Measurements from ENCODE around the gene SAMD3. TPM values are rescaled to one million over a fixed set of nuclear protein-coding genes. Genes with fewer than 3 reads are reported as not detected.
"Not testable (repeated sequence)": the region's sequence is repeated elsewhere in the genome, so short reads cannot be mapped to it uniquely, and the experiment has no call there.

The SAMD3 gene
- polyA plus RNA-seq, 1 donor from 2014 or later = 7.1 TPM

DNA sequence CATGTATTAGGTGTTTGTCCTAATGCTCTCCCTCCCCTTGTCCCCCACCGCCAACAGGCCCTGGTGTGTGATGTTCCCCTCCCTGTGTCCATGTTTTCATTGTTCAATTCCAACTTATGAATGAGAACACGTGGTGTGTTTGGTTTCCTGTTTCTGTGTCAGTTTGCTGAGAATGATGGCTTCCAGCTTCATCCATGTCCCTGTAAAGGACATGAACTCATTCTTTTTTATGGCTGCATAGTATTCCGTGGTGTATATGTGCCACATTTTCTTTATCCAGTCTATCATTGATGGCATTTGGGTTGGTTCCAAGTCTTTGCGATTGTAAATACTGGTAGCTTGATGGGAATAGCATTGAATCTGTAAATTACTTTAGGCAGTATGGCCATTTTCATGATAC lies 52.6 kb downstream of the SAMD3 start:
- H3K4me1 Mint-ChIP-seq, H3K4me3 Mint-ChIP-seq, H3K9me3 Mint-ChIP-seq, H3K27me3 Mint-ChIP-seq, H3K36me3 Mint-ChIP-seq, H3K27ac Mint-ChIP-seq: not testable (repeated sequence)

DNA sequence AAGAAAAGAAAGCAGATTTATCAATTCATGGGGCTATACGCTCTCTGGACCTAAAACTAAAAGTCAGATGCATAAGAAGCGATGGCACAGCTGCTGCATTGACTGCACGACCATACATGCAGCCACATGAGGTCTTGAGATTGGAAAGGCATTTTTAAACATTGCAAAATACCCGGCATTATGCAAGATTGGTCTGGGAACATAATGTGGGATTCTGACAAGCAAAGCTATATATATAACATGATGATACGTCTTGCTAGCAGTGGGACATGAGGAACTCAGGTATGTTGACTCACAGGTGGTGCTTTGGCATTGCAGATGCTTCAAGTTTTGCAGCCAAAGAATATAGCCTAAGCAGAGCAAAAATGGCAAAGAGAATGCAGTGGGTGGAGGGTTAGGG lies 55.1 kb downstream of the SAMD3 start:
- Mint-ChIP-seq H3K27ac (no peak overlapping the region), H3K4me3 (no peak overlapping the region), H3K27me3 (no peaks in the 10 kb centered on the region), H3K4me1 (peaks cover 0 to 2% (median 0%) of the 10 kb centered on the region in 3 donors), H3K9me3 (peaks cover 2 to 5% (median 4%) of the 10 kb centered on the region in 3 donors), H3K36me3 (no peaks in the 10 kb centered on the region)

DNA sequence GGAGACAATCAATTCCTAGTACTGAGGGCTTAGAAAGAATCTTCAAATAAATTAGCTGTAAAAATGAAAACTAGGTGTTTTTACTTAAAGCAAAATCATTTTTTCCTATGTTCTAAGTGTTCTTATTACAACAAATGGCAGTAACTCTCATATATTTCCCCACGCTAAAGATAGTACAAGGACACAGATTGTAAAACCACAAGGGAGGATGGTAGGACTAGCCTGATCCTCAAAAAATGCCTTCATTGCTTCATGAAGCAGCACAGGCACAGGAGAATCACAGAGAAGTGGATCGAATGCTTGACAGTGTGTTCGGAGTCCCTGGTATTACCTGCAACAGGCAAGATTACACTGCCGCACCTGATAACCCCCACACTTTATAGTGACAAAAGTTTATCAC lies 58.5 kb downstream of the SAMD3 start:
- Mint-ChIP-seq H3K9me3 (peaks cover 0 to 8% (median 2%) of the 10 kb centered on the region in 3 donors), H3K4me1 (peaks cover 0 to 7% (median 0%) of the 10 kb centered on the region in 3 donors), H3K27me3 (no peaks in the 10 kb centered on the region), H3K36me3 (no peaks in the 10 kb centered on the region), H3K27ac (peak overlapping the region in 1 of 3 donors; percentile 32), H3K4me3 (no peak overlapping the region)

DNA sequence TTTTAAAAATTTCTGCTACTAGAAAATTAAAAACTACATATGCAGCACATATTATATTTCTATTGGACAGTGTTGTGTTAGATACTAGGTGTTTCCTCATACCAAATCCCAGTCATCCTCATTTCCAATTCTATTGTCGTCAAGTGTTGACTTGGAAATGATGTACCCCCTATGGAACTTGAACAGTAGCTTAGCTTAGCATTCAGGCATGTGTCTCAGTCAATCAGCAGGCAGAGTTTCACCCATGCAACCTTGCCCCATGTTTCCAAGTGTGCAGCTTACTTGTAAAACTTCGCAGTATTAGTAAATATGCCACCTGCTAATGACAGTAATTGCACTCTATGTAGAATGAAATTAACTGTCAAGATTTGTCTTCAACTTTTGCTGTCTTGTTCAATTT lies 59.5 kb downstream of the SAMD3 start:
- Mint-ChIP-seq H3K9me3 (peaks cover 0 to 12% (median 2%) of the 10 kb centered on the region in 3 donors), H3K36me3 (peaks cover 2% of the 10 kb centered on the region), H3K27me3 (no peaks in the 10 kb centered on the region), H3K4me3 (no peak overlapping the region), H3K4me1 (peaks cover 0 to 6% (median 0%) of the 10 kb centered on the region in 3 donors), H3K27ac (no peak overlapping the region)

- no peak overlapping the region for H3K27ac Mint-ChIP-seq
These were observed 60.3 kb downstream of the SAMD3 start for GRCh38 chr6:130162421-130162820.

DNA sequence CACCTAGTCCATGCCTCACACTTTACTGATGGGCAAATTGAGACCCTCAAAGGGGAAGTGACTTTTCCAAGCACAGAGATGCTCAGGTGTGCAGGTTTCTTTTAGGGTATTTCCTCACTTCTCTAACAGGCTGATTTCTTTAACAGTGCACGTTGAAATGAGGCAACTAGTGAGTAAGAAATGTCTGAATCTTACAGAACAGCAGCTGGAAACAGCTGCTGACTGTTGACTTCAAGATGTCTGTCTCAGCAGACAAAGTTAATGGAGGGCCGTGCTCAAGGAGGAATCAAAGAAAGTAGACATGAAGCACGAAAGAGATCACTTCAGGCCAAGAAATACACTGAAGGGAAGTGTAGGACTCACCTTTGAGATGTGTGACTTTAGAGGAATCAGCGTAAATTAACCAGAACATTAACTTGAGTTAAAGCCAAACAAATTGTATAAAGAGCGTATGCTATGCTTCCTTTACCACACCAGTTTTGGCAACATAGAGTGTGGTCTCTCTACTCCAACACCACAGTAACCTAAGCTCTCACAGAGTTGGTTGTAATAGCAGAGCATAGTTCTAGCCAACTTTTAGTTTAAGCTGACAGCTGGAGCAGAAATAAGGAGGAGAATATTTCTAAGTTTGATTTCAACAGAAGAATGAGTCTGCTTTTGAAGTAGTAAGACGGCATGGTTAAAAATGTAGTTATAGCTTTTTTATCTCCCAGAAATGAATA lies 60.9 kb downstream of the SAMD3 start:
- Mint-ChIP-seq H3K27ac (no peak overlapping the region), H3K4me1 (peaks cover 0 to 6% (median 0%) of the 10 kb centered on the region in 3 donors), H3K27me3 (no peaks in the 10 kb centered on the region), H3K4me3 (no peak overlapping the region), H3K36me3 (peaks cover 2% of the 10 kb centered on the region), H3K9me3 (peaks cover 0 to 16% (median 2%) of the 10 kb centered on the region in 3 donors)

More at GRCh38 chr6:130162421-130162820, 60.3 kb downstream of the SAMD3 start:
- Mint-ChIP-seq H3K4me1 (peaks cover 0 to 6% (median 0%) of the 10 kb centered on the region in 3 donors), H3K27me3 (no peaks in the 10 kb centered on the region), H3K4me3 (no peak overlapping the region), H3K36me3 (peaks cover 2% of the 10 kb centered on the region), H3K9me3 (peaks cover 0 to 16% (median 2%) of the 10 kb centered on the region in 3 donors)

- H3K36me3 Mint-ChIP-seq = peaks cover 4% of the 10 kb centered on the region
- H3K9me3 Mint-ChIP-seq = peaks cover 0 to 16% (median 0%) of the 10 kb centered on the region in 3 donors
- H3K4me1 Mint-ChIP-seq = peaks cover 0 to 6% (median 0%) of the 10 kb centered on the region in 3 donors
- no peak overlapping the region for H3K27ac Mint-ChIP-seq
- H3K4me3 Mint-ChIP-seq = no peak overlapping the region
- H3K27me3 Mint-ChIP-seq = no peaks in the 10 kb centered on the region
These were observed 62.8 kb downstream of the SAMD3 start for GRCh38 chr6:130159956-130160355.

DNA sequence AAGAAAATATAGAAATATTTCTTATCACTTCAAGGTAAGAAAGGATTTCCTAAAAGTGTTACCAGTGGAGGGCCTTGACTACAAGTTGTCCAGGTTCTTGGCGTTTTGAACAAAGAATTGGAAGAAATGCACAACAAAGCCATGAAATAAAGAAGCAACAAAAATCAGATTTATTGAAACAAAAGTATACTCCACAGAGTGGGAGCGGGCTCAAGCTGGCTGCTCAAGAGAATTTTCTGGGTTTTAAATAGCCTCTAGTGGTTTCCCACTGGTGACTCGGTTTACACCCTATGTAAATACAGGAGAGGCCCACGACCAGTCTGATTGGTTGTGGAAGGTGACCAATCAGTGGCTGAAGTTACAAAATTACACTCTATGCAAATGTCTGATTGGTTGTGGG lies 64.2 kb downstream of the SAMD3 start:
- no peak overlapping the region for H3K27ac Mint-ChIP-seq
- H3K36me3 Mint-ChIP-seq = peaks cover 4% of the 10 kb centered on the region
- H3K27me3 Mint-ChIP-seq = no peaks in the 10 kb centered on the region
- peaks cover 0 to 12% (median 0%) of the 10 kb centered on the region in 3 donors for H3K9me3 Mint-ChIP-seq
- H3K4me1 Mint-ChIP-seq = peaks cover 0 to 6% (median 0%) of the 10 kb centered on the region in 3 donors
- H3K4me3 Mint-ChIP-seq = peak overlapping the region in 1 of 4 donors; percentile 63

GRCh38 chr6:130158056-130158455 lies 64.7 kb downstream of the SAMD3 start:
- H3K27me3 Mint-ChIP-seq = no peaks in the 10 kb centered on the region
- H3K9me3 Mint-ChIP-seq = peaks cover 0 to 12% (median 0%) of the 10 kb centered on the region in 3 donors
- H3K36me3 Mint-ChIP-seq = peaks cover 4% of the 10 kb centered on the region
- H3K4me1 Mint-ChIP-seq = peaks cover 0 to 6% (median 0%) of the 10 kb centered on the region in 3 donors
- H3K27ac Mint-ChIP-seq = no peak overlapping the region
- no peak overlapping the region for H3K4me3 Mint-ChIP-seq

DNA sequence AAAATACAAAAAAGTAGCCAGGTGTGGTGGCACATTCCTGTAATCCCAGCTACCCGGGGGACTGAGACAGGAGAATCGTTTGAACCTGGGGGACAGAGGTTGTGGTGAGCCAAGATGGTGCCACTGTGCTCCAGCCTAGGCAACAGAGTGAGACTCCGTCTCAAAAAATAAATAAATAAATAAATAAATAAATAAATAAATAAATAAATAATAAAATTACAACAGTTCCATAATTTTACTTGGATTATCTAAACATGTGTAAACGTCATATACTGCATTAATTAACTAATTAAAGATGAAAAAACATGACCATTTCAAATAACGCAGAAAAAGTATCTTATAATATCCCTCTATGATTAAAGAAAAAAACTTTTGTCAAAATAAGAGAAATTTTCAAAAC lies 65.8 kb downstream of the SAMD3 start:
- peaks cover 4% of the 10 kb centered on the region for H3K36me3 Mint-ChIP-seq
- H3K4me1 Mint-ChIP-seq = peaks cover 0 to 5% (median 0%) of the 10 kb centered on the region in 3 donors

GRCh38 chr6:130152908-130153510 lies 69.7 kb downstream of the SAMD3 start:
- H3K9me3 Mint-ChIP-seq = peaks cover 0 to 2% (median 1%) of the 10 kb centered on the region in 3 donors
- no peaks in the 10 kb centered on the region for H3K27me3 Mint-ChIP-seq
- H3K4me1 Mint-ChIP-seq = no peaks in the 10 kb centered on the region

More for the DNA sequence above, 65.8 kb downstream of the SAMD3 start:
- no peaks in the 10 kb centered on the region for H3K27me3 Mint-ChIP-seq
- H3K9me3 Mint-ChIP-seq = peaks cover 0 to 12% (median 0%) of the 10 kb centered on the region in 3 donors
- no peak overlapping the region for H3K27ac Mint-ChIP-seq
- no peak overlapping the region for H3K4me3 Mint-ChIP-seq

DNA sequence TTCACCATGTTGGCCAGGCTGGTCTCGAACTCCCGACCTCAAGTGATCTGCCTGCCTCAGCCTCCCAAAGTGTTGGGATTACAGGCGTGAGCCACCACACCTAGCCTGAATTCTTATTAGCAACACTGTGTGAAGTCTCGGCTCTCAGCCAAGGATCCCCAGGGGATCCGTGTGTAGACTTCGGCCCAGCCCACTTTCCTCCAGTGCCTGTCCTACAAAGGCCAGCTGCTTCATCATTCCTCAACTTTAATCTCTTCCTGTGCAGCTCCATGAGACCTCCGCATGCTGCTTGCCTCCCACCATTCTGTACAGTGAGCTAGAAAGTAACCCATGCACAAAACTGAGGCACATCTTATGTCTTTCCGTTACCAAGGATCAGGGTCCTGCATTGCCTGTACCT lies 71.8 kb downstream of the SAMD3 start:
- H3K27me3 Mint-ChIP-seq = no peaks in the 10 kb centered on the region
- H3K36me3 Mint-ChIP-seq = peaks cover 7% of the 10 kb centered on the region
- no peak overlapping the region for H3K4me3 Mint-ChIP-seq
- no peaks in the 10 kb centered on the region for H3K4me1 Mint-ChIP-seq
- H3K27ac Mint-ChIP-seq = no peak overlapping the region
- peaks cover 0 to 2% (median 0%) of the 10 kb centered on the region in 3 donors for H3K9me3 Mint-ChIP-seq

More at GRCh38 chr6:130152908-130153510, 69.7 kb downstream of the SAMD3 start:
- Mint-ChIP-seq H3K4me3 (no peak overlapping the region), H3K36me3 (peaks cover 8% of the 10 kb centered on the region), H3K27ac (no peak overlapping the region)

DNA sequence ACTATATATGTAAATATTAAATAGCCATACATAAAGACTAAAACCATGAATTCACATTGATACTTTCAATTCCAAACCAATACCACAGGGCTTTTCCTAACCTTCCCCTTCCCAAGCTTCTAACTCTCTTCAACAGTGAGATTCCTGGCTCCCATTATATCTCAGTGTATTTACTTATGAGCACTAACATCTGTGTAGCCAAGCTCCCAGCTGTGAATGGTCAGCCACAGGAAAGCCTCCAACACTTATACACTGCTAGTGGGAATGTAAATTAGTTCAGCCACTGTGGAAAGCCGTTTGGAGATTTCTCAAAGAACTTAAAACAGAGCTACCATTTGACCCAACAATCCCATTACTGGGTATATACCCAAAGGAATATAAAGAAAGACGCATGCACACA lies 73.7 kb downstream of the SAMD3 start:
- H3K27ac Mint-ChIP-seq, H3K36me3 Mint-ChIP-seq, H3K9me3 Mint-ChIP-seq, H3K27me3 Mint-ChIP-seq, H3K4me1 Mint-ChIP-seq, H3K4me3 Mint-ChIP-seq: not testable (repeated sequence)

DNA sequence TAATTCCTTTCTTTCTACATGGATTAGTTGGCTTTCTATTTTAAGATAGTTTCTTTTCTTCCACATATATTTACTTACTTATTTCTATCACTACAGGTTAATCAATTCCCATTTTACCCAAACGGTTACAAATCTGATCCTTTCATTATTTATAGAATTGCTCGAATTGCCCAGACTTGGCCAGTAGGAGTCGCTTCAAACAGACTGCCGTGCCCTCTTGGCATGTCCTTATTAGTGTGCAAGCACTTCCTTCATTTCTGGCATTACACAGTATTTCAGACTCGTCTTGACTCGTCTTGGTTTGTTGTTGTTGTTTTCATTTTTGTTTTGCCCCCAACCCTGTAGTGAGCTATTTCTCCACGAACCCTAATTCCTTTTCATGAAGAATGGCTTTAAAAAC lies 74.6 kb downstream of the SAMD3 start:
- Mint-ChIP-seq H3K27ac (no peak overlapping the region), H3K4me3 (no peak overlapping the region), H3K4me1 (no peaks in the 10 kb centered on the region), H3K36me3 (peaks cover 9% of the 10 kb centered on the region), H3K27me3 (no peaks in the 10 kb centered on the region), H3K9me3 (peaks cover 0 to 2% (median 0%) of the 10 kb centered on the region in 3 donors)

GRCh38 chr6:130147111-130147510 lies 75.6 kb downstream of the SAMD3 start:
- Mint-ChIP-seq H3K4me1 (no peaks in the 10 kb centered on the region), H3K9me3 (peaks cover 0 to 2% (median 0%) of the 10 kb centered on the region in 3 donors), H3K27ac (peak overlapping the region in 2 of 3 donors; percentile 57 to 83), H3K36me3 (peaks cover 15% of the 10 kb centered on the region), H3K27me3 (no peaks in the 10 kb centered on the region), H3K4me3 (no peak overlapping the region)
